Measurements from ENCODE around the gene MBD3. TPM values are rescaled to one million over a fixed set of nuclear protein-coding genes. Genes with fewer than 3 reads are reported as not detected.

The MBD3 gene
- total and polyA plus RNA-seq, 2 experiments from 2014 or later: 66.6 to 84.5 TPM

DNA sequence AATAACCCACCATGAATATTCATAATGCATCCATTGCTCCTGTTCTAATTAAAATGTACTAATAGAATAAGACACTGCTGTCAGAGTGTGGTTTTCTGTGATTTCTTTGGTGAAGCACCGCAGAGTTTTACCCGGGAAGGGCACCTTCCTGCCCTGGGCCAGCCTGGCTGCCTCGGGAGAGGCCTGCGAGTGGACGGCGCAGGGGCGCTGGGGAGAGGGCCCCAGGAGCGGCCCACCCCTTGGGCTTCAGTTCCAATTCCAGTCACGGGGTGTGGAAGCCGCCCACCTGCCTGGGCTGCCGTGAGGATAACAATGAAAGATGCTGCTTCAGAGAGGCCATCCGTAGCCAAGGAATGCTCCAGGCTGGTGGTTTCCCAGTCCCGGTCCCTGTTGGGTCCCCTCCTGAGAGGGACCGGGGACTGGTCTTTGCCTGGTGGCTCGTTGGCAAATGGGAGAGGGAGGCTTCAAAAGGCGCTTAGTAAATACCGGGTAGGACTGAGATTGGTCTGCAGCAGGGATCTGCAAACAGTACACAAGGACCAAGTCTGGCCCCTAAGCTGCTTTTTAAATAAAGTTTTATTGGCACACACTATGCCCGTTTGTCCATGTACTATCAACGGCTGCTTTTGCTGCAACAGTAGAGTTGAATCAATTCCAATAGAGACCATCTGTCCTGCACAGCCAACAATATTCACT lies 41.7 kb upstream of the MBD3 start:
- Histone ChIP-seq H3K4me1 (ENCODE audit: insufficient read depth) (peaks cover 10% of the 10 kb centered on the region), H4K20me1 (ENCODE audit: insufficient read depth, poor library complexity, severe bottlenecking) (peaks cover 13% of the 10 kb centered on the region), H3K4me2 (no peak overlapping the region), H2AFZ (no peak overlapping the region), H3K9me2 (replicated peaks; ENCODE audit: insufficient read depth) (no peaks in the 10 kb centered on the region), H3K27ac (no peak overlapping the region), H3K36me3 (replicated peaks; ENCODE audit: insufficient read depth, low read depth) (no peaks in the 10 kb centered on the region), H3K79me2 (peaks cover 54% of the 10 kb centered on the region), H3K9me3 (ENCODE audit: low read depth) (no peaks in the 10 kb centered on the region), H3K27me3 (no peaks in the 10 kb centered on the region), H3K4me3 (no peak overlapping the region)
- no peak for DNase-seq (ENCODE audit: low spot score)
- TF ChIP-seq, protein P1, sequence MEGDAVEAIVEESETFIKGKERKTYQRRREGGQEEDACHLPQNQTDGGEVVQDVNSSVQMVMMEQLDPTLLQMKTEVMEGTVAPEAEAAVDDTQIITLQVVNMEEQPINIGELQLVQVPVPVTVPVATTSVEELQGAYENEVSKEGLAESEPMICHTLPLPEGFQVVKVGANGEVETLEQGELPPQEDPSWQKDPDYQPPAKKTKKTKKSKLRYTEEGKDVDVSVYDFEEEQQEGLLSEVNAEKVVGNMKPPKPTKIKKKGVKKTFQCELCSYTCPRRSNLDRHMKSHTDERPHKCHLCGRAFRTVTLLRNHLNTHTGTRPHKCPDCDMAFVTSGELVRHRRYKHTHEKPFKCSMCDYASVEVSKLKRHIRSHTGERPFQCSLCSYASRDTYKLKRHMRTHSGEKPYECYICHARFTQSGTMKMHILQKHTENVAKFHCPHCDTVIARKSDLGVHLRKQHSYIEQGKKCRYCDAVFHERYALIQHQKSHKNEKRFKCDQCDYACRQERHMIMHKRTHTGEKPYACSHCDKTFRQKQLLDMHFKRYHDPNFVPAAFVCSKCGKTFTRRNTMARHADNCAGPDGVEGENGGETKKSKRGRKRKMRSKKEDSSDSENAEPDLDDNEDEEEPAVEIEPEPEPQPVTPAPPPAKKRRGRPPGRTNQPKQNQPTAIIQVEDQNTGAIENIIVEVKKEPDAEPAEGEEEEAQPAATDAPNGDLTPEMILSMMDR (IDR thresholded peaks at IDR 0.05; ENCODE audit: poor library complexity): no peak
- no peak for TF ChIP-seq EZH2phosphoT487 (IDR thresholded peaks at IDR 0.05; ENCODE audit: low read depth, severe bottlenecking, unreplicated experiment)
- no peak for TF ChIP-seq EZH2 (IDR thresholded peaks at IDR 0.05; ENCODE audit: borderline replicate concordance)
- 96% methylated on average over 19 of the region's 19 CpGs for WGBS (ENCODE audit: low lambda C conversion rate, missing lambda C conversion rate)

DNA sequence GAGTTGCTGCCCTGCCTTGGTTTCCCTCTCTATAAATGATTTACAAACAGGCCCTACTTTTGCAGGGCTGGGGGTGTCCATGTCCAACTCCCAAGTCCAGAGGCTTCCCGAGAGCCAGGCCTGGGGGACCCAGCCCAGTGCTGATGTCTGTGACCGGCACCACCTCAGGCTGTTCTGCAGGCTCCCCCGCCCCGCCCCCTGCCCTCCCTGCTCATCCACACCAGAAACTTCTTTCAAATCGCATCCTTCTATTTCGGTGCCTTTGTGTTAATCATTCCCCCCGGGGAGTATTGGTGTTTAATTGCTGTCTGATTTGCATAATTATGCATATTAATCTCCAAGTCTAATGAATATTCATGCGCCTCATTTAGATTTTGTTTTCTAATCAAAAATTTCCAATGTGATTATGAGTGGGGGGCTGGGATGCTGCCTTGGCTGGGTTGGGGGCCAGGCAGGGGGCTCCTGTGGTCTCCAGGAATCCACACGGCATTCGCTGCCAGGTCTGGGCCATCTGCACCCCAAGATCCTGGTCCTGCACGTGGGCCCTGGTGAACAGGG lies 40.7 kb upstream of the MBD3 start:
- Histone ChIP-seq H3K9me3 (ENCODE audit: low read depth) (no peaks in the 10 kb centered on the region), H3K4me2 (peak overlapping the region; percentile 37), H3K27me3 (no peaks in the 10 kb centered on the region), H3K4me3 (no peak overlapping the region), H3K79me2 (peaks cover 44% of the 10 kb centered on the region), H4K20me1 (ENCODE audit: insufficient read depth, poor library complexity, severe bottlenecking) (peaks cover 8% of the 10 kb centered on the region), H3K4me1 (ENCODE audit: insufficient read depth) (peaks cover 10% of the 10 kb centered on the region), H3K9me2 (replicated peaks; ENCODE audit: insufficient read depth) (no peaks in the 10 kb centered on the region), H3K36me3 (replicated peaks; ENCODE audit: insufficient read depth, low read depth) (no peaks in the 10 kb centered on the region), H2AFZ (no peak overlapping the region), H3K27ac (no peak overlapping the region)
- 92% methylated on average over 10 of the region's 11 CpGs for WGBS (ENCODE audit: low lambda C conversion rate, missing lambda C conversion rate)
- TF ChIP-seq, protein P1 (IDR thresholded peaks at IDR 0.05; ENCODE audit: poor library complexity): no peak
- no peak for TF ChIP-seq EZH2phosphoT487 (IDR thresholded peaks at IDR 0.05; ENCODE audit: low read depth, severe bottlenecking, unreplicated experiment)
- no peak for TF ChIP-seq EZH2 (IDR thresholded peaks at IDR 0.05; ENCODE audit: borderline replicate concordance)
- no peak for DNase-seq (ENCODE audit: low spot score)

DNA sequence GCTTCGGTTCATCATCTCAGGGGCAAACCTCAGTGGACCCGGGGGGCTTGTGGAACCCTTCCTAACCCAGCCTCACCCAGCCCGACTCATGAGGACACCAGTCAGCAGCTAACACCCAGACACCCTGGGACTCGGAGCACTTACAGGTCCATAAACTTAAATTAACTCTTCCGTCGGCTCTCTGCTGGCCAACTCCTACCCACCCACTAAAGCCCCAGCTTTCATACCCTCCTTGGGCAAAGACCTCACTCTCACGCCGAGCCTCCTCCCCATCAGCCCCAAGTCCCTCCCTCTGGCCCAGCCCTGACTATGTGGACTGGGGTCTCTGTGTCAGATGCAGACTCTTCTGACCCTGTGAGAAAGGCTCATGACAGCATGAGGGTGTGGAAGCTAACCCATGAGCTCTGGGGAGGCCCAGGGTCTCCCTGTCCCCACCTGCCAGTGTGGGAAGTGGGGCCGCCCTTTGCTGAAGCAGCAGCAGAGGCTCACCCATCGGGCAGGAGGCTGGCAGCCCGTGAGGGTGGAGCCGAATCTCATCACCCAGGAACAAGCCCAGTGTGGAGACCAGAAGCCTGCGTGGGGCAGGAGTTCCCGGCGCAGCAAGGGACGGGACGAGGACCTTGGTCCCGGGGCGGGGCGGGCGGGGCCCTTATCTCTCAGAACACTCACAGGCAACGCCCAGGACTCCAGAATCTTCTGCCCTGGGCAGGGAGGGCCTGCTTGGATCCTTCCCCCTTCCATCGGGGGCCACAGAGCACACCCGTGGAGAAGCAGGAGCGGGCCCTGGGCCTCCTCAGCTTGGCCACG lies 40.0 kb upstream of the MBD3 start:
- H3K36me3 ChIP-seq (replicated peaks; ENCODE audit: insufficient read depth, low read depth): no peaks in the 10 kb centered on the region
- no peaks in the 10 kb centered on the region for H3K9me2 ChIP-seq (replicated peaks; ENCODE audit: insufficient read depth)
- H3K4me1 ChIP-seq (ENCODE audit: insufficient read depth): peaks cover 10% of the 10 kb centered on the region
- no peak overlapping the region for H2AFZ ChIP-seq
- peak; percentile 65 for DNase-seq (ENCODE audit: low spot score)
- no peaks in the 10 kb centered on the region for H3K27me3 ChIP-seq
- H4K20me1 ChIP-seq (ENCODE audit: insufficient read depth, poor library complexity, severe bottlenecking): peaks cover under 1% of the 10 kb centered on the region
- TF ChIP-seq, protein P1 (IDR thresholded peaks at IDR 0.05; ENCODE audit: poor library complexity): no peak
- TF ChIP-seq EZH2 (IDR thresholded peaks at IDR 0.05; ENCODE audit: borderline replicate concordance) (no peak), EZH2phosphoT487 (IDR thresholded peaks at IDR 0.05; ENCODE audit: low read depth, severe bottlenecking, unreplicated experiment) (no peak)
- peak overlapping the region; percentile 76 for H3K27ac ChIP-seq
- 81% methylated on average over 26 of the region's 26 CpGs for WGBS (ENCODE audit: low lambda C conversion rate, missing lambda C conversion rate)
- peaks cover 37% of the 10 kb centered on the region for H3K79me2 ChIP-seq
- H3K9me3 ChIP-seq (ENCODE audit: low read depth): no peaks in the 10 kb centered on the region
- H3K4me3 ChIP-seq: no peak overlapping the region
- H3K4me2 ChIP-seq: peak overlapping the region; percentile 37
